ENCODE measurements around the gene SERPINC1.

DNA sequence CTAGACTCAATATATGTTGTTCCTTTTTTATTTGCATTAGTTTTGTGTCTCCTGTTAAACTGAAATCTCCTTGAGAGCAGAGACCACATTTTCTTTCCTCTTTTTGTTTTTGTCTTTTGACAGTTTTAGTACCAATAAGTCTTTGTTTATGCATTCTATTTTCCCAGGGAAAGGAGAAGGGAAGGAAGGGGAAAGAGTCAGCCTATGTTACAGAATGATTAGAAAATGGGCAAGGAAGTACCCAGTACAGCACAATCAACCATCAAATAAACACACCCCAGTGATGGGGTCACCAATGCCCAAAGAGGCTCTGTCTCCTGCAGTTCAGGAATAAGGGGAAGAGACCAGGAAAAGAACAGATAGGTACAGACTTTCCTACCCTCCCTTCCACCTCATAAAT lies 38.9 kb downstream of the SERPINC1 start:
- no peak for TF ChIP-seq POLR2A (IDR thresholded peaks at IDR 0.05)
- TF ChIP-seq, protein P1, sequence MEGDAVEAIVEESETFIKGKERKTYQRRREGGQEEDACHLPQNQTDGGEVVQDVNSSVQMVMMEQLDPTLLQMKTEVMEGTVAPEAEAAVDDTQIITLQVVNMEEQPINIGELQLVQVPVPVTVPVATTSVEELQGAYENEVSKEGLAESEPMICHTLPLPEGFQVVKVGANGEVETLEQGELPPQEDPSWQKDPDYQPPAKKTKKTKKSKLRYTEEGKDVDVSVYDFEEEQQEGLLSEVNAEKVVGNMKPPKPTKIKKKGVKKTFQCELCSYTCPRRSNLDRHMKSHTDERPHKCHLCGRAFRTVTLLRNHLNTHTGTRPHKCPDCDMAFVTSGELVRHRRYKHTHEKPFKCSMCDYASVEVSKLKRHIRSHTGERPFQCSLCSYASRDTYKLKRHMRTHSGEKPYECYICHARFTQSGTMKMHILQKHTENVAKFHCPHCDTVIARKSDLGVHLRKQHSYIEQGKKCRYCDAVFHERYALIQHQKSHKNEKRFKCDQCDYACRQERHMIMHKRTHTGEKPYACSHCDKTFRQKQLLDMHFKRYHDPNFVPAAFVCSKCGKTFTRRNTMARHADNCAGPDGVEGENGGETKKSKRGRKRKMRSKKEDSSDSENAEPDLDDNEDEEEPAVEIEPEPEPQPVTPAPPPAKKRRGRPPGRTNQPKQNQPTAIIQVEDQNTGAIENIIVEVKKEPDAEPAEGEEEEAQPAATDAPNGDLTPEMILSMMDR (IDR thresholded peaks at IDR 0.05) = no peak
- TF ChIP-seq POLR2AphosphoS5 (IDR thresholded peaks at IDR 0.05) = no peak
- no peak for TF ChIP-seq EP300 (IDR thresholded peaks at IDR 0.05)

Data from upper lobe of left lung (tissue), 4 donors.